ENCODE data around the gene ZNF804B. TPM values are rescaled to one million over a fixed set of nuclear protein-coding genes. Genes with fewer than 3 reads are reported as not detected.

Gene ZNF804B
- total RNA-seq, 1 donor from 2014 or later = not detected

DNA sequence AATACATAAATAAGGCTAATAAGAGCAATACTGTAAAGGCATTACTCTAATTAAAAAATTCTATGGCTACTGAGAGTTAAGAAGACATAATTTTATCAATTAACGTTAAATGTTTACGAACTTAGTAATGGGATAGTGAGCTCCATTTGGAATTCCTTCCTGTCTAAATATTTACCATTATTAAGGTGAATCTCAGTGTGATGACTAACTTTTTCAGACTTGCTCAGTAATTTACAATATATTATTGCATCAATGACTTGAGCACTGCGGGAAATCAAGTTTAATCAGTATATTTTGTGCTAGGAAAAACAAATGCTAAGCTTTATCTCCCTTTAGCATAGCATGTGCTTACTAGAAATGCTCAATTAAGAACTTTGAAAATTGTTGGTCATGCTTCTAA, 318.5 kb downstream of the ZNF804B start:
- Histone ChIP-seq H3K4me3 (no peak overlapping the region), H3K36me3 (no peaks in the 10 kb centered on the region), H3K9me3 (no peaks in the 10 kb centered on the region), H3K27ac (no peak overlapping the region), H3K4me1 (no peaks in the 10 kb centered on the region), H3K27me3 (no peaks in the 10 kb centered on the region)
- DNase-seq = no peak
- ATAC-seq = no peak
- TF ChIP-seq, protein P1, sequence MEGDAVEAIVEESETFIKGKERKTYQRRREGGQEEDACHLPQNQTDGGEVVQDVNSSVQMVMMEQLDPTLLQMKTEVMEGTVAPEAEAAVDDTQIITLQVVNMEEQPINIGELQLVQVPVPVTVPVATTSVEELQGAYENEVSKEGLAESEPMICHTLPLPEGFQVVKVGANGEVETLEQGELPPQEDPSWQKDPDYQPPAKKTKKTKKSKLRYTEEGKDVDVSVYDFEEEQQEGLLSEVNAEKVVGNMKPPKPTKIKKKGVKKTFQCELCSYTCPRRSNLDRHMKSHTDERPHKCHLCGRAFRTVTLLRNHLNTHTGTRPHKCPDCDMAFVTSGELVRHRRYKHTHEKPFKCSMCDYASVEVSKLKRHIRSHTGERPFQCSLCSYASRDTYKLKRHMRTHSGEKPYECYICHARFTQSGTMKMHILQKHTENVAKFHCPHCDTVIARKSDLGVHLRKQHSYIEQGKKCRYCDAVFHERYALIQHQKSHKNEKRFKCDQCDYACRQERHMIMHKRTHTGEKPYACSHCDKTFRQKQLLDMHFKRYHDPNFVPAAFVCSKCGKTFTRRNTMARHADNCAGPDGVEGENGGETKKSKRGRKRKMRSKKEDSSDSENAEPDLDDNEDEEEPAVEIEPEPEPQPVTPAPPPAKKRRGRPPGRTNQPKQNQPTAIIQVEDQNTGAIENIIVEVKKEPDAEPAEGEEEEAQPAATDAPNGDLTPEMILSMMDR (IDR thresholded peaks at IDR 0.05) = no peak
- intact Hi-C loops (cut with DNase I) = no loop called here

DNA sequence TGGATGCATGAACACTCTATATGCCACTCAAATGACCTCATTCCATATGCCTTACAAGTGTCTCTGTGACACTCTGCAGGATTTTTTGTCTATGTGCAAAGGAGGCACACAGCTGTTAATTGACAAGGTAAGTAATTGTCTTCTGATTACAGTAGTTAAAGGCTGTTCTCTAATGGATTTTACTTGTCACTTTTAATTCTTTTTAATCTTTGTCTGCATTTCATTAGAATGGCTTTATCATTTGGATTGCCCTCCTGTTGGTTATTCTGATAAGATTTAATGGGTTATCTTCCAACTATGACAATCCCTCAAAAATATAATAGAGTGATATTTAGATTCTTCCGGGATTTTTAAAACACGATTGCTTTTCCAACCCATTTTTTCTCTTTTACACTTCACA, 326.1 kb downstream of the ZNF804B start:
- no peak overlapping the region for H3K4me3 ChIP-seq
- no peaks in the 10 kb centered on the region for H3K4me1 ChIP-seq
- TF ChIP-seq, protein P1 (IDR thresholded peaks at IDR 0.05) = no peak
- no peak for DNase-seq
- no peaks in the 10 kb centered on the region for H3K27me3 ChIP-seq
- intact Hi-C loops (cut with DNase I) = no loop called here
- no peaks in the 10 kb centered on the region for H3K36me3 ChIP-seq
- H3K9me3 ChIP-seq = no peaks in the 10 kb centered on the region
- no peak overlapping the region for H3K27ac ChIP-seq
- no peak for ATAC-seq

DNA sequence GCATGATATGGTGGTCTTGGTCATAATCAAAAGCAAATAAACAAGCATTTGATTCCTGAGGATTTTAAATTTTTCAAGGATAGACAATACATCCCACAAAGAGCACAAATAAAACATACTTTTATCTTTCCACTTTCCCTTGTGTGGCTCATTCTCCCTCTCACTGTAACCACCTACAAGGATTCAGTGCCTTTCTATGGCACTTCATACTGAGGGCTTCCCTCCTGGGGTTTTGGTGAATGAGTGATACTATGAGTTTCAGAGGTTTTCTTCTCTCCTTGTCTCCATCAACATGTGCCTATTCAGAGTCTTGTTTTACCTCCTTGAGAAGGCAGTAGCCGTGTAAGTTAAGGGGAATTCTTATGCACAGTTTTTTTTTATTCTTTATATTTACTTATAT, 332.1 kb downstream of the ZNF804B start:
- ATAC-seq (no peak), DNase-seq (no peak)
- Histone ChIP-seq H3K27ac (no peak overlapping the region), H3K36me3 (no peaks in the 10 kb centered on the region), H3K9me3 (no peaks in the 10 kb centered on the region), H3K27me3 (no peaks in the 10 kb centered on the region), H3K4me1 (no peaks in the 10 kb centered on the region), H3K4me3 (no peak overlapping the region)
- intact Hi-C loops (cut with DNase I) = no loop called here
- TF ChIP-seq, protein P1 (IDR thresholded peaks at IDR 0.05) = no peak

DNA sequence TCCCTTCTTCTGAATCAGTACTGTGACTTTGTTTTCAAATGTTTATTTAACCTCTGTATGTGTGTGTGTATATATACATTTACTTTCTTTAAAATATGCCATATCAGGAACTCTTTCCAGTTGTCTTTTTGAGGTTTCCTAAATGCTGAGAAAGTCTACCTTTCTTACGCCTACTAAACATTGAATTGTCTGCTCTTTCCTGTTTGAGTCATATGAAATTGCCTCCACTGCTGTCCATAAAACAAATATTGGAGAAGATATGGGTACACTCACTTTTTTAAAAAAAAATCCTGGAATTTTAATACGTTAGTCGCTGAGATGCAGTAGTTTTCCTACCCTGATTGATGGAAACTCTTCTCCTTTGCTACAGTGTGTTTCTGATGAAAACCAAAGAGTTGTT, 334.8 kb downstream of the ZNF804B start:
- Histone ChIP-seq H3K27me3 (no peaks in the 10 kb centered on the region), H3K27ac (no peak overlapping the region), H3K4me3 (no peak overlapping the region), H3K4me1 (no peaks in the 10 kb centered on the region), H3K36me3 (no peaks in the 10 kb centered on the region), H3K9me3 (no peaks in the 10 kb centered on the region)
- TF ChIP-seq, protein P1 (IDR thresholded peaks at IDR 0.05) = no peak
- no peak for DNase-seq
- intact Hi-C loops (cut with DNase I) = no loop called here
- ATAC-seq = no peak

DNA sequence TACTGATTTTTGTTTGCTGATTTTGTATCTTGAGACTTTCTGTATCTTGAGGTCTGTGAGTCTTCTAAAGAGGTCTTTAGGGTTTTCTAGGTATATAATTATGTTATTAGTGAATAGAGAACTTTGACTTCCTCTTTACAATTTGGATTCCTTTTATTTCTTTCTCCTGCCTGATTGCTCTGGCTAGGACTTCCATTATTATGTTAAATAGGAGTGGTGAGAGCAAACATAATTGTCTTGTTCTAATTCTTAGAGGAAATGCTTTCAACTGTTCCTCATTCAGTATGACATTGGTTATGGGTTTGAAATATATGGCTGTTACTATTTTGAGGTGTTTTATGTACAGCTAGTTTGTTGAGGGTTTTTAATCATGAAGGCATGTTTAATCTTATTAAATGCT, 344.1 kb downstream of the ZNF804B start:
- no peaks in the 10 kb centered on the region for H3K4me1 ChIP-seq
- intact Hi-C loops (cut with DNase I) = no loop called here
- no peaks in the 10 kb centered on the region for H3K9me3 ChIP-seq
- TF ChIP-seq, protein P1 (IDR thresholded peaks at IDR 0.05) = no peak
- DNase-seq (no peak), ATAC-seq (no peak)
- H3K4me3 ChIP-seq = no peak overlapping the region
- no peak overlapping the region for H3K27ac ChIP-seq
- no peaks in the 10 kb centered on the region for H3K27me3 ChIP-seq
- H3K36me3 ChIP-seq = no peaks in the 10 kb centered on the region
